Activated CD8-positive, alpha-beta memory T cell treated with anti-CD3 and anti-CD28 coated beads for 36 hours (primary cell): ENCODE measurements around the gene SHH. TPM values are rescaled to one million over a fixed set of nuclear protein-coding genes. Genes with fewer than 3 reads are reported as not detected.

Experiments used
- CTCF ChIA-PET: fragments of 350-600 bp; sonication (Branson Sonifier 250); formaldehyde crosslinking; loops from one replicate; lab custom pipeline; 2021; ENCODE audit warnings: antibody characterized with exemption; lab: Charles Lee
- POLR2A ChIA-PET: fragments of 350-600 bp; sonication (Branson Sonifier 250); formaldehyde crosslinking; loops from one replicate; lab custom pipeline; 2021; ENCODE audit warnings: antibody characterized with exemption; lab: Charles Lee
- total RNA-seq, 2 experiments: library from RNA; stranded (reverse); gene quantifications; one replicate each; pipeline ENCODE4 v1.2.3, GENCODE V29; 2021

The SHH gene
- total RNA-seq, 2 experiments from 2014 or later, result not detected

- ChIA-PET POLR2A (interaction anchor here (0.6 kb wide), 1 partner anchor 105 kb away, joined by 9 read pairs; no protein-coding TSS in a partner anchor), CTCF (interaction anchor here (1.8 kb wide), 1 partner anchor 158 kb away, joined by 6 read pairs; no protein-coding TSS in a partner anchor)
Observed at GRCh38 chr7:155756322-155756721, 55.9 kb downstream of the SHH start.

GRCh38 chr7:155755026-155755425, 57.2 kb downstream of the SHH start:
- ChIA-PET POLR2A (no interaction called here), CTCF (interaction anchor here (1.3 kb wide), 1 partner anchor 156 kb away, joined by 3 read pairs; no protein-coding TSS in a partner anchor)

GRCh38 chr7:155754165-155754564, 58.1 kb downstream of the SHH start:
- ChIA-PET POLR2A (no interaction called here), CTCF (interaction anchor here (1.3 kb wide), 1 partner anchor 155 kb away, joined by 3 read pairs; no protein-coding TSS in a partner anchor)

- ChIA-PET POLR2A (no interaction called here), CTCF (interaction anchor here (1.3 kb wide), 1 partner anchor 155 kb away, joined by 3 read pairs; no protein-coding TSS in a partner anchor)
Observed at GRCh38 chr7:155753446-155753965, 58.8 kb downstream of the SHH start.

GRCh38 chr7:155752756-155753445, 59.4 kb downstream of the SHH start:
- ChIA-PET CTCF (interaction anchor here (1.0 kb wide), 1 partner anchor 15 kb away, joined by 3 read pairs; no protein-coding TSS in a partner anchor), POLR2A (no interaction called here)

GRCh38 chr7:155751409-155751808, 60.9 kb downstream of the SHH start:
- ChIA-PET CTCF (no interaction called here), POLR2A (no interaction called here)

- ChIA-PET POLR2A (no interaction called here), CTCF (no interaction called here)
Observed at GRCh38 chr7:155750255-155751125, 61.8 kb downstream of the SHH start.

Other genes starting within 250 kb of the SHH start
- gene RBM33, start 167.8 kb downstream of the SHH start, total RNA-seq, result 10 to 100 TPM; 64.0 to 64.9 TPM